T-helper 1 cell treated with Interleukin-12 subunit alpha and Interleukin-12 subunit beta and Interleukin-4 antibody, amounts not matched to agents 30 μg/mL and 1 μg/mL, for 36 hours (primary cell): Measurements from ENCODE around the gene FNDC7.

ENCODE experiments used
- H3K27ac Mint-ChIP-seq: one replicate; pipeline ENCODE4 v1.8.0; 2021; ENCODE audit warnings: mild to moderate bottlenecking, mixed read lengths
- H3K27me3 Mint-ChIP-seq: one replicate; pipeline ENCODE4 v1.8.0; 2021; ENCODE audit warnings: low read depth, mixed read lengths
- H3K36me3 Mint-ChIP-seq: one replicate; pipeline ENCODE4 v1.8.0; 2021; ENCODE audit warnings: low read depth, mixed read lengths
- H3K4me1 Mint-ChIP-seq: one replicate; pipeline ENCODE4 v1.8.0; 2021; ENCODE audit warnings: low read depth, mixed read lengths
- H3K4me3 Mint-ChIP-seq: one replicate; pipeline ENCODE4 v1.8.0; 2021; ENCODE audit warnings: mild to moderate bottlenecking, moderate library complexity, mixed read lengths
- H3K9me3 Mint-ChIP-seq: one replicate; pipeline ENCODE4 v1.8.0; 2021; ENCODE audit warnings: mixed read lengths

The FNDC7 gene

GRCh38 chr1:108716437-108717230, 3.9 kb downstream of the FNDC7 start:
- Mint-ChIP-seq H3K27ac (no peak overlapping the region), H3K36me3 (no peaks in the 10 kb centered on the region), H3K27me3 (peaks cover 19% of the 10 kb centered on the region), H3K9me3 (no peaks in the 10 kb centered on the region), H3K4me3 (no peak overlapping the region), H3K4me1 (no peaks in the 10 kb centered on the region)

GRCh38 chr1:108717774-108718316, 5.1 kb downstream of the FNDC7 start:
- H3K27me3 Mint-ChIP-seq: peaks cover 12% of the 10 kb centered on the region
- peaks cover 3% of the 10 kb centered on the region for H3K4me1 Mint-ChIP-seq
- H3K27ac Mint-ChIP-seq: no peak overlapping the region
- no peaks in the 10 kb centered on the region for H3K9me3 Mint-ChIP-seq
- no peak overlapping the region for H3K4me3 Mint-ChIP-seq
- H3K36me3 Mint-ChIP-seq: no peaks in the 10 kb centered on the region

DNA sequence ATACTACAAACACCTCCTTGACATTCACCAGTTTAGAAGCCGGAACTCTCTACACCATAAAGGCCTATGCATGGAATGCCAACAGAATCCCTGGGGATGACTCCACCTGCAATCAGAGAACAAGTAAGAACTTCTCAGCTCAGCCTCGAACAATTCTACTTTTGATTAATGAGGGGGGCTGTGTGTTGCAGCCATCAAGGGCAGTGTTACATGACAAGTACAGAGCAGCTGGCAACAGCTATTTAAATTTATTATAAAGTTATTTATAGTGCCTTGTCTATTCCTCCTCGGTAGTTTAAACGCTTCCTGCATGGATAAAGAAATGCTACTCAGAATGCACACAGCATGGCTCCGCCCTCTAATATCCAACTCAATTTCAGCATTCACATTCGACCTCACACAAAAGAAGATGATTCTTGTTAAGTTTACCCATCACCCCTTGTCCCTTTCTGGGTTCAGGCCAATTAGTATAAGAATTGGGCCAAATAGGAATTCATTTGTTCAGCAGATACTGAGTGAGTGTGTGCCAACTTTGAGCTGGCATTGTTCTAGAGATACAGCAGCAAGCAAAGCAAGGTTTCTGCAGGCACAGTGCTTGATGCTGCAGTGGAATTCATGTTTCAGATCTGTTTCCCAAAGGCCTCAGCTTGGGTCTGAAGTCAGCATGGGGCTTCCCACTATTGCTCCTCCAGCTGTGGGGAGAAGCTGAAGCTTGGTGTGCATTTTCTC, 6.4 kb downstream of the FNDC7 start:
- Mint-ChIP-seq H3K27me3 (peaks cover 7% of the 10 kb centered on the region), H3K4me3 (no peak overlapping the region), H3K36me3 (no peaks in the 10 kb centered on the region), H3K4me1 (peaks cover 3% of the 10 kb centered on the region), H3K9me3 (no peaks in the 10 kb centered on the region), H3K27ac (no peak overlapping the region)

DNA sequence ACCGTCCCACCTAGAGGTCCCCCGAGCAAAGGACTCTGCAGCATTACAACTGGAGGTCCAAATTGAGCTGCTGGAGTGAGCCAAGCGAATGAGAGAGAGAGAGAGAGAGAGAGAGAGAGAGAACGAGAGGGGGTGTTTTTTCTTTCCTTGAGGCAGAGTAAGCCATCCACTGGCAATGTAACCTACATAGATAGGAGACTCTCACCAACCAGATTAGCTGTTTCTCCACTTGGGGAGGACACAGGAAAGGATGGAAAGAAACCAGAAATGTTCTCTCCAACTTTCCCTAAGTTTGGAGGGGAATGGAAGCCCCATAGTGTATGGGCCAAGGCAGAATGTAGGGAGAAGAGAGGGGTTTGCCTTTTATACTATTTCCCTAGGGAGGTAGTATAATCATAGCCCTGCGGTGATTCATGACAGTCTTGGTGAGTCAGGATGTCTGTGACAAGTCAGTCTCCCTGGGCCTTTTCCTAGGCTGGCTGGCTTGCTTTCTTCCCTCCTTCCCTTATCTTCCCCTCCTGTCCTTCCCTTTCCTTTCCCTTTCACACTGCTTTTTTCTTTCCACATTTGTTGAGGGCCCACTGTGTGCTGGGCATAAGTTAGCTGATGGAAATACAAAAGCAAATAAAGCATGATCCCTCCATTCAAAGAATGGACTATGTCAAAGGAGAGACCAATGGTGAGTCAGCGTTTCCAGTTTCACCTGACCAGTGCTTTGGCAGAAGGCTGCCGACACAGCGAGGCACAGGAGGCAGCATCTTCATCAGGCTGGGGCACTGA, 7.1 kb downstream of the FNDC7 start:
- Mint-ChIP-seq H3K36me3 (no peaks in the 10 kb centered on the region), H3K27ac (no peak overlapping the region), H3K9me3 (no peaks in the 10 kb centered on the region), H3K4me1 (peaks cover 3% of the 10 kb centered on the region), H3K4me3 (no peak overlapping the region), H3K27me3 (peaks cover 7% of the 10 kb centered on the region)

DNA sequence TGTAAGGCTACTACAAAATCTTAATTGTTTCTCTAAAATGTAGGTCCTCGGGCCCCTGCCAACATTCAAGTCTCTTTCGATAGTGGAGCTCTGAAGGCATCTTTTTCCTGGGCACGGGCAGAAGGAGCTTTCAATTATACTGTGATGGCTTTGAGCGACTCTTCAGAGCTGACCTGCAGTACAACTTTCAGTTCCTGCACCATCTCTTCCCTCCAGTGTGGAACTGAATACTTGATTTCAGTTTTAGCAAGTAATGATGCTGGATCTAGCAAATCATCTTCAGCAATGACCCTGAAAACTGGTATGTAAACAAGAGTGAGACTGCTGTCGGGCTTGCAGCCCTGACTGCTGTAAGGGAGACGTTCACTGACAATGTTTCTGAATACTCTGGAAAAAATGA, 9.6 kb downstream of the FNDC7 start:
- Mint-ChIP-seq H3K4me1 (peaks cover 3% of the 10 kb centered on the region), H3K4me3 (no peak overlapping the region), H3K9me3 (no peaks in the 10 kb centered on the region), H3K27me3 (peaks cover 4% of the 10 kb centered on the region), H3K27ac (no peak overlapping the region), H3K36me3 (no peaks in the 10 kb centered on the region)

- no peak overlapping the region for H3K4me3 Mint-ChIP-seq
- H3K4me1 Mint-ChIP-seq: peaks cover 3% of the 10 kb centered on the region
- H3K27me3 Mint-ChIP-seq: peaks cover 20% of the 10 kb centered on the region
- H3K36me3 Mint-ChIP-seq: no peaks in the 10 kb centered on the region
- H3K9me3 Mint-ChIP-seq: no peaks in the 10 kb centered on the region
- H3K27ac Mint-ChIP-seq: no peak overlapping the region
Measured at GRCh38 chr1:108725906-108726305, 13.2 kb downstream of the FNDC7 start.

DNA sequence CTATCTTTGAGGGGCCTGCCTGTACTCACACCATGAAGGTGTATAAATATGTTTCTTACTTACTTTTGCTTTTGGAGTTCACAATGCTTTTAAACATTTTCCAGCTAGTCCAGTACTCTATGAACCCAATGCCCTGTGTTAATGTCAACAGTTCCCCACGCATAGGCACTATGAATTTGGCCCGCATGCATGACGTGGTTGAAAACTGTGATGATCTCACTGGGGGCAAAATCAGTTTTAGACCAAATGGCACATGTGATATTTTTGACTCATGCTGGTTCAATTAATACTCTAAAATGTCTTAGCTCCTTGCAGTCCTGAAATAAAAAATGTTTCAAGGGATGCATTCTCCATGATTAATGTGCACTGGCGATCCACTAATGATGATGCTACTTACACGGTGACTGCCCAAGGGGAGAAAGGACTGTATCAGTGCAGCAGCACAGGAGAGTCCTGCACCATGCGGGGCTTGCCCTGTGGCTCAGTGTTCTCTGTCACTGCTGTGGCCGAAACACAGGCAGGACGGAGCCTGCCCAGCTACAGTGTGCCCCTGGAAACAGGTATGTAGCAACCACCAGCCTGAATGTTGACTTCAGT, 15.7 kb downstream of the FNDC7 start:
- no peak overlapping the region for H3K4me3 Mint-ChIP-seq
- no peaks in the 10 kb centered on the region for H3K9me3 Mint-ChIP-seq
- peaks cover 24% of the 10 kb centered on the region for H3K27me3 Mint-ChIP-seq
- no peak overlapping the region for H3K27ac Mint-ChIP-seq
- H3K36me3 Mint-ChIP-seq: no peaks in the 10 kb centered on the region
- H3K4me1 Mint-ChIP-seq: no peaks in the 10 kb centered on the region

GRCh38 chr1:108729481-108729880, 16.8 kb downstream of the FNDC7 start:
- Mint-ChIP-seq H3K36me3 (no peaks in the 10 kb centered on the region), H3K27ac (no peak overlapping the region), H3K4me1 (no peaks in the 10 kb centered on the region), H3K4me3 (no peak overlapping the region), H3K9me3 (no peaks in the 10 kb centered on the region), H3K27me3 (peaks cover 23% of the 10 kb centered on the region)

GRCh38 chr1:108732398-108732797, 19.7 kb downstream of the FNDC7 start:
- H3K27ac Mint-ChIP-seq: no peak overlapping the region
- no peak overlapping the region for H3K4me3 Mint-ChIP-seq
- no peaks in the 10 kb centered on the region for H3K9me3 Mint-ChIP-seq
- peaks cover 36% of the 10 kb centered on the region for H3K27me3 Mint-ChIP-seq
- no peaks in the 10 kb centered on the region for H3K4me1 Mint-ChIP-seq
- H3K36me3 Mint-ChIP-seq: no peaks in the 10 kb centered on the region

GRCh38 chr1:108734171-108734865, 21.6 kb downstream of the FNDC7 start:
- Mint-ChIP-seq H3K9me3 (no peaks in the 10 kb centered on the region), H3K4me1 (no peaks in the 10 kb centered on the region), H3K27ac (no peak overlapping the region), H3K27me3 (peaks cover 33% of the 10 kb centered on the region), H3K36me3 (no peaks in the 10 kb centered on the region), H3K4me3 (no peak overlapping the region)

DNA sequence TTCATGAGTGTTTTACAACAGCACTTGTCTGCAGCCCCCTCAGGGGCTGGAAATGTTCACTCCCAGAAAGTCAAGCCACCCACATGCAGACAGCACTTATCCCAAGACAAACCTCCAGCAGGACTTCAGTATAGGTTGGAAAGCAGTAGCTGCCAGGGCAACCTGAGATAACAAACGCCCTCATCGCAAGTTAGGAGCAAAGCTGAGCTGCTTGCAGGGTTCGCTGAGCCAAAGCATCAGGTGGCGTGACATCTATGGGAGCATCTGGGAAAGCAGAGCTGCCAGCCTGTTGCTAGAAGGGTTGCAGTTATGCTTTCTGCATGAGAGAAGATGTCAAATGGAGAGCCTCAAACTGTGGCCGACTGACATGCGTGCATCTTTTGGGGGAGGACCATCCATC, 29.5 kb downstream of the FNDC7 start:
- Mint-ChIP-seq H3K36me3 (peaks cover 5% of the 10 kb centered on the region), H3K4me3 (no peak overlapping the region), H3K27me3 (no peaks in the 10 kb centered on the region), H3K27ac (no peak overlapping the region), H3K4me1 (peaks cover 5% of the 10 kb centered on the region), H3K9me3 (no peaks in the 10 kb centered on the region)

DNA sequence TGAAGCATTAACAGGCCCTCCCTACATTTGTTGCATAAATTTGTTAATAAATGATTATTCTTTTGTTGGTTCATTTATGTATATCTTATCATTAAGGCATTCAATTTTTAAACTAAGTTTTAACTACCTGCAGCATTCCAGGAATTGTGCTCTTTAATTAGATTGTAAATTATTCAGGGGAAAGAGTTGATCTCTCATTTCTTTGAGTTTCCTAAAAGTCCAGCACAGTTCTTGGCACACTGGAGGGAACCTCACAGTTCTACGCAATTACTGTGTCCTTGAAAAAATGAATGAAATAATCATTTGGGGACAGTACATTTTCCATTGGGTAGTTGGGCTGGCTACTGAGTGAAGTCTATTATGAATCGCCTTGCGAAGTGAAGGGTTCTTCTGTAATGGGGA, 33.3 kb downstream of the FNDC7 start:
- peaks cover 24% of the 10 kb centered on the region for H3K4me1 Mint-ChIP-seq
- H3K27me3 Mint-ChIP-seq: no peaks in the 10 kb centered on the region
- no peaks in the 10 kb centered on the region for H3K9me3 Mint-ChIP-seq
- H3K36me3 Mint-ChIP-seq: peaks cover 17% of the 10 kb centered on the region
- peak overlapping the region; percentile 98 for H3K4me3 Mint-ChIP-seq
- peak overlapping the region; percentile 100 for H3K27ac Mint-ChIP-seq

GRCh38 chr1:108746382-108747170, 33.9 kb downstream of the FNDC7 start, which contains the start of gene STXBP3:
Gene STXBP3, plus strand, starts transcription at chr1:108746674. Its CDS starts 64 bp downstream, at chr1:108746738.
- Mint-ChIP-seq H3K27ac (peak within 1 kb of the TSS; percentile 100), H3K36me3 (peaks cover 18% of the 10 kb centered on the region), H3K9me3 (no peaks in the 10 kb centered on the region), H3K4me1 (peaks cover 25% of the 10 kb centered on the region), H3K4me3 (peak within 1 kb of the TSS; percentile 98), H3K27me3 (no peaks in the 10 kb centered on the region)
